HG03039 (cell line): ENCODE measurements around the gene PLEKHA6.

Experiments used
- ATAC-seq: cut with Tn5 transposase; IDR thresholded peaks from one replicate; pipeline ENCODE4 v1.9.1; 2021; ENCODE audit warnings: mild to moderate bottlenecking, moderate library complexity; ENCODE audit not compliant: unreplicated experiment

Gene PLEKHA6

DNA sequence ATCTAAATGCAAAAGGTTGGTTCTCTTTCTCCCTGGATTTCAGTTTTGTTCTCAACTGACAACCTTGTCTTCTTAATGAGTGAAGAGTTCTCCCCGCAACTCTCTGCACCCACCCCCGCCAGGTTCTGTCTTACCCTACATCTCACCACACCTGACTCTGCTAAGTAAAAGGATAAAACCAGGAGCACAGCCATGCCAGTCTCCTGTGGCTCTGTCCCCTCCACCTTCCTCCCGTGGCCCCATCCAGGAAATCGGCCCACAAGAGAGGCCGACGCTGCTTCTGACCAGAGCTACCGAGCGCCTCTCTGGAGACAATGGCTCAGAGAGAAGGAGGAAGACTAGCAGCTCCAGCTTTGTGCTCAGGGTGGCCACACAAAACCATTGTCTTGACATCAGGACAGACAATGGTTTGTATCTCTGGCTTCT, 72.2 kb downstream of the PLEKHA6 start:
- ATAC-seq: no peak

DNA sequence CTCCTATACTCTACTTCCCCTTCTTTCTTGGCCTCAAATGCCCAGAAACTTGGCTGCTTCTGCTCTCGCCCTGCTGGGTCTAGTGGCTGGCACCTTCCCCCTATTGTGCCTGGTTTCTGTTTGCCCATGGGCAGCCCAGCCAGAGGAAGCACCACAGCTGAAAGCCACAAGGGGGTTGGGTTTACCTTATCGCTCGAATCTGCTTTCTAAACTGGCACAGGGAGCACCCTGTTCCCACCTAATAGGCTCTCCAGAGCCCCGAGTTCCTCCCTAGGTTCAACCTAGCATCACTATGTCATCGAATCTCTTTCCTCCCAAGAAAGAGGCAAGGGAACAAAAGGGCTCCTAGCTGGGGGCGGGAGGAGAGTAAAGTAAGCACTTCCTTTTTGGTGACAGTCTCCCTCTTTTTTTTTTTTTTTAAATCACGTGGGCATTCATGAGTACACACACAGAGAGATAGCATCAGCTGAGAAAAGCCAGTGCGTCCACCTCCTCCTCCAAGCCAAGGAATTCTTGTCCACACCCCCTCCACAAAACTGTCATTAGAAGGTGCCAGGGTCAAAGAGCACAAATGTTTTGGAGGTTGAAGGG, 72.8 kb downstream of the PLEKHA6 start:
- no peak for ATAC-seq

DNA sequence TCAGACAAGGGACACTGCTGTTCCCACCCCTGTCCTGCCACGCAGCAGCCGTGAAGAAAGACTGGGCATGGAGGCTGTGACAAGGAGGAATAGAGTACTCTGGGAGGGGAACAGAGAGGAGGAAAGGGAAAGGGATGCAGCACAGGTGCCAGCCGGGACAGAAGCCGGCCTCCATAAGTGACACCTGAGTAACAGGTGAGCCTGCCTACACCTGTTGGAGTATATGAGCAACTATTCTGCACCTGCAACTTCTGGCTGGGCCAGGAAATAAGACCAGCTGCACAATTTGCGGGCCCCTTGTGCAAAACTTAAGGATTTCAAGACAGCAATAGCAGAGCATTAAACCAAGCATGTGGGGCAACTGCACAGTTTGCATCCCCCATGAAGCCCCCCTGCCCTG, 73.4 kb downstream of the PLEKHA6 start:
- ATAC-seq: no peak

- ATAC-seq: no peak
Measured at GRCh38 chr1:204285436-204286305, 74.1 kb downstream of the PLEKHA6 start.

DNA sequence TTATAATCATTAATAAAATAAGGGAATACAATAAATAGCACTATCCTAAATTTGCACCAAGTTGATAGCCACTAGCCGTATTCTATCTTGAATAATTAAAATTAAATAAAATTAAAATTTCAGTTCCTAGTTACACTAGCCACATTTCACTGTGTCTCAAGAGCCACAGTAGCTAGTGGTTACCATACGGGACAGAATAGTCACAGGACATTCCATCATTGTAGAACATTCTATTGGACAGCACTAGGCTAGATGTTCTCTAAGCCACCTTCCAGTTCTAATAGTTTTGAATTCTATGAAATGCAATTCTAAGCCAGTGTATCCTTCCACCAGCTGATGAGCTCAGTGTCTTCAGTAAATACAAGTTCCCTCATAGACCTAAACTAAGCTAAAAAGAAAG, 74.8 kb downstream of the PLEKHA6 start:
- no peak for ATAC-seq

- ATAC-seq: no peak
Measured at GRCh38 chr1:204283711-204284651, 75.7 kb downstream of the PLEKHA6 start.

- no peak for ATAC-seq
Measured at GRCh38 chr1:204282761-204283221, 76.9 kb downstream of the PLEKHA6 start.

DNA sequence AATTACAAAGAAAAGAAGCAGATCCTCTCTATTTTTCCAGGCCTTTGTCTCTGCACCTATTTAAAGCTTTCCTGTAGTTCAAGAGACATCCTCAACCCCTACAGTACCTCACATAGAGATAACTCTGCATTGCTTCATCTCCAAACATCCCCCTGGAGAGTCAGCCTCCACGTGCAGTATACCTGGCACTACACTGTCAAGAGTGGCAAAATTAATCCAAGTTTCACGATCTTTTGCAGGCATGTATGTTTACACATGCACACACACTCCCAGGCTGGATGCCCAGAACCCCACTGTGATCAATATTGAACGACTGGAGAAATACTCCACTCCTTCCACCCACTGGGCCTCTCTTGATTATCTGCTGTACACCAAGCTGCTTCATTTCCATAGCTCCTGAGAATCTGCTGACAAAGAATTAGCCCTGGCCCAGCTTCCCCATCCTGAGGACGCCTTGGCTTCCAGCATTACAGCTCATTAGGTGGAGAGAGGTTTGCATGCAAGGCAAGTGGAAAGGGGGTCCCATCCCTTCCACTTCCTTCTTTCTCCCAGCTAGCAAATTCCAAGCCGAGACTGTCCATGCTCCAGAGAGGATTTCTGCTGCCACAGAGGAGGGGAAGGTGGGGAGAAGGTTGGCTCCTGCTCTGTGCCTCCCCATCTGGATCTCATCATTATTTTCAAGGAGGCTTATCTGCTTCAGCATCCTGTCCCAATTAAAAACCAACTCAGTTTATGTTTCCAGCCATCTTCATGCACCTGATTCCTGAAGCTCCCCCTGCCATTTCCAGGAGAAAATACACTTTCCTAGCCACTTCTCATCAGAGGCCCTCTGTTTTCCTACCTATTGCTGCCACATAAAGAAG, 79.4 kb downstream of the PLEKHA6 start:
- ATAC-seq: no peak

GRCh38 chr1:204278958-204279357, 80.8 kb downstream of the PLEKHA6 start:
- no peak for ATAC-seq

DNA sequence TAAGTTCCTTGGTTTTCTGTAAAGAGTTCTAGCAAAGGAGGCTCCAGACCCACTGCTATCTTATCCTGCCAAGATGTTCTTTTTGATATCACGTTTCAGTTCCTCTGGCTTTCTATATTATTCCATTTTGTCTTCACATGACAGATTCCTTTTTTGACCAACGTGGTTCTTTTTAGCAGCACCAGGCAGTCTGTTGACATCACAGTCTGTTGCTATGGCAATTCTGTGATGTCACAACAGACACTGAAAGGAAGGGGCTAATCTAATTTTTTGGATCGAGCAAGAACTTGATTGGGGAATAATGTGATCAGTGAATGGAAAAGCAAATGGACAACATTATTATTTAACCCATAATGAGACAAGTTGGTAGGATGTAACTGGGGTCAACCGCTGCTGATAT, 81.5 kb downstream of the PLEKHA6 start:
- no peak for ATAC-seq

DNA sequence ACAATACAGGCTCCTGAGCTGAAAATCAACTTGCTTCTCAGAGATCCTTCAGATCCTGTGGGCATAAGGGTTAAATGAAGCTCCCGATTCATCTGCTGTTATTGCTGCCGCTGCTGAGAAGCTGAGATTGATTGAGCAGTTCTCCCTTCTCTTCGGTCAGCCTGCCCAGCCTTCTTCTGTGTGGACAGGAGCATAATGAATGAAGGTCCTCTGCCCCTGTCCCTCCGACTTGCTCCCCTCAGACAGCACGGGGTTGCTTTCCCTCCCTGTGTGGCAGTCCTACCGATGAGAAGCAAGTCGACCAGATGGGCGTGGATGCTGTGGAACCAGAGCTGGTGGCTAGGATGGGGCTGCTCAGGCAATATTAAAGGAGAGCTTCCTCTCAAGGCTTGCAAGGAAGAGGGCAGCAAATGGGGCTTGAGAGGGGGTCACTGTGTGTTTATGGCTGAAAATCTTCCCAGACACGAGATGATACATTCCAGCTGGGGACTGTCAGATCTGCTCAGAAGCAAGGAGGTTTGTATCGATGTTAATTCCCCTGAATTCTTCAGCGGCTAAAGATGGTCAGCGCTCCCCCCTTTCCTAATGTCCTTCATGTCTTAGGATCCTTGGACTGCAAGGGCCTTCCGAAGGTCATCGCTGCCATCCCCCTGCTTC, 82.0 kb downstream of the PLEKHA6 start:
- no peak for ATAC-seq

DNA sequence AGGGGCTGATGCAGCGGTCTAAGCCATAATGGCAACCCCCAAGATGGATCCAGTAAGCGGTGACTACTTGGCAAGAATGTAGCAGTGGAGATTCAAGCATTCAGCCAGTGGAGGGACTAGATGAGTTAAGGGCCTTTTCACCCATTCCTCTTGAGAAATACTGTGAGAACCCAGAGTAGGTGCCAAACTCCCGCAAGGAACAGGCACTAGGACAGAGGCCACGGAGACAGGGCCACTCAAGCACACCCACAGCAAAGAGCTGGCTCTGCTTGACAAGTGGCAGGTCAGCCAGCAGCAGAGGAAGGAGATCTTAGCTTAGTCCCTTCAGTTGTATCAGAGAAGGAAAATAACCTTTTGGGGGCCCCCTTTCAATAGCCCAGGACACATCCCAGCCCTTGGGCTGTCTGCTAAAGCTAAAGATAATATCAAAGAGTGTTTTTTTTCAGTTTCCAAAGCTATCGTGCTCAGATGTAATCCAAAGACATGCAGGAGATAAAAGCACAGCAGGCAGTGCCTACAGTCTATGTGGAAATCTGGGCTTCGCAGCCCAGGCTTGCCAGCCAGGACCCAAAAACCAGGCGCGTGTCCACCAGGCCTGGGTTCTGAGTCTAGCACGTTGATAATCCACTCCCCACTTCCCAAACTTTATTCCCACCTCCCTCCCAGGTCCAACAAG, 83.9 kb downstream of the PLEKHA6 start:
- ATAC-seq: no peak

DNA sequence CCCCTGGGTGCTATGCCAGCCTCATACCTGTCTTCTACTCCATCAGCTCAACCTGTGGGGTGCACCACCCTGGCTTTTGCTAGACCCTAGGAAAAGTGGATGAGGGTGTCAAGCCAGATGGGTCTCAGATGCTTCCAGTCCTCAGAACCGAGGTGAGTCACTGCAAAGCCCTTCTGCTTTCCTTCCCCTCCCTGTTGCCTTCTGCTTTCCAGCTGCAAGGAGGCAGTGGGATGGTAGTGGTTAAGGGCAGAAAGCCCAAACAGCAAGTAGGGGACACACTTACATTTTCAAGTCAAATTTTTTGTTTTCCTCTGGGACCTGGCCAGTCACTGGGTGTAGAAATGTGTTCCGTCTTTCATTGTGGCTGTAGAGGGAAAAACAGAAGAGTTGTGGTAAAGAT, 85.3 kb downstream of the PLEKHA6 start:
- ATAC-seq: no peak

- no peak for ATAC-seq
Measured at GRCh38 chr1:204272505-204272904, 87.2 kb downstream of the PLEKHA6 start.

- ATAC-seq: no peak
Measured at GRCh38 chr1:204271970-204272369, 87.8 kb downstream of the PLEKHA6 start.

- ATAC-seq: no peak
Measured at GRCh38 chr1:204268101-204268500, 91.6 kb downstream of the PLEKHA6 start.

- no peak for ATAC-seq
Measured at GRCh38 chr1:204267191-204267601, 92.5 kb downstream of the PLEKHA6 start.

DNA sequence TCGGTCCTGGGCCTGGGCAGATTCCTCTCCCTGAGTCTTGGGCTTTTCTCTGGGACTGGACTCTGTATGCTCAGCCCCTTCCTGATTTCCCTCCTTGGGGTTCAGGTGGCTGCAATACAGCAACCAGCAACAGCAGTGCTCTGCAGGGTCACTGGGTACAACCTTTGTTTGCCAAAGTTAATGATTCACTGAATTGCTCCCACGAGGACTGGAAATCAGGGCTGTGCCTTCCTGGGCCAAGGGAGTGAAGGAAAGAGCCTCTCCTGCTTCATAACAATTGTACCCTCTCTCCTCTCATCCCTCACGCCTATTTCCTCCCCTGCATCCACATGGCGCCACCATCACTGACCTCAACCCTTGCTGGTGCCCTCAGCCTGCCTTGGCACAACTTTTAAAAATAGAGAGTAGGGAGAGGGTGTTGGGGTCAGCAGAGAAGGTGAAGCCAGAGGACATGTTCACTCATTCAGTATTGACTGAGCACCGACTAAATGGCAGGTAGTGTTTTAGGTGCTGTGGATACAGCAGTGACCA, 93.2 kb downstream of the PLEKHA6 start:
- ATAC-seq: no peak

DNA sequence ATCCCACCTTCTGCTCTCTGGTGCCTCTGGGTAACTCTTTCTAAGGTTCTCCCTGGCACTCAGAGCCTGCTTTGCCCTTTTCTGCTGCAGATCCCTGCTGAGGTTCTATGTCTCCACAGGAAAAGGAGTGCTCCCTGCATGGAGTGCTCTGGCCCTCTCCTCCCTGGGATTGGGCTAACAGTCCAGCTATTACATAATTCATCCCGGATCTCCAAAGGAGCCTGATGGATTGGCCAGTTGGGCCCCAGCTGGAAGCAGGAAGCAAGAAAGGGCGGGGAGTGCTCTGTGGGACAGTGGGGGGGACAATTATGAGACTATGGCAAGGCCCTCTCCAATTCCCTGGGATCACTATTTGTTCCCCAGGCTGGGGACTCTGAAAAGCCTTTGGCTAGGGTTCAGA, 94.1 kb downstream of the PLEKHA6 start:
- ATAC-seq: no peak
